HUES6 (cell line): ENCODE results near the gene MFAP5.

Source experiments
- H3K27ac ChIP-seq: 2 replicates; pipeline ENCODE4 v1.7.0; 2013; ENCODE audit warnings: low read depth, mild to moderate bottlenecking, low read length, inconsistent platforms
- H3K27me3 ChIP-seq: 2 replicates; pipeline ENCODE4 v1.6.1; 2013; ENCODE audit warnings: low read length; ENCODE audit not compliant: control insufficient read depth, insufficient read depth
- H3K36me3 ChIP-seq: 2 replicates; pipeline ENCODE4 v1.6.1; 2013; ENCODE audit warnings: low read length; ENCODE audit not compliant: control insufficient read depth, insufficient read depth
- H3K4me1 ChIP-seq: 2 replicates; pipeline ENCODE4 v1.6.1; 2013; ENCODE audit warnings: low read length; ENCODE audit not compliant: control insufficient read depth, insufficient read depth
- H3K4me3 ChIP-seq: 2 replicates; pipeline ENCODE4 v1.5.1; 2013; ENCODE audit warnings: low read depth, low read length
- H3K9ac ChIP-seq: one replicate; pipeline ENCODE4 v1.6.1; 2013; ENCODE audit warnings: mild to moderate bottlenecking, low read length
- H3K9me3 ChIP-seq: 2 replicates; pipeline ENCODE4 v1.6.1; 2013; ENCODE audit warnings: low read depth, low read length; ENCODE audit not compliant: control insufficient read depth, insufficient read depth

The MFAP5 gene

GRCh38 chr12:8695116-8695515, 32.5 kb upstream of the MFAP5 start:
- H3K9me3 ChIP-seq = no peaks in the 10 kb centered on the region
- peaks cover 3% of the 10 kb centered on the region for H3K36me3 ChIP-seq
- H3K4me3 ChIP-seq = no peak overlapping the region
- no peak overlapping the region for H3K9ac ChIP-seq
- no peaks in the 10 kb centered on the region for H3K27me3 ChIP-seq
- H3K27ac ChIP-seq = no peak overlapping the region
- H3K4me1 ChIP-seq = peaks cover 44% of the 10 kb centered on the region

GRCh38 chr12:8692573-8692972, 29.9 kb upstream of the MFAP5 start:
- H3K27ac ChIP-seq = peak overlapping the region; percentile 86
- peaks cover 53% of the 10 kb centered on the region for H3K4me1 ChIP-seq
- no peaks in the 10 kb centered on the region for H3K9me3 ChIP-seq
- H3K27me3 ChIP-seq = no peaks in the 10 kb centered on the region
- H3K36me3 ChIP-seq = no peaks in the 10 kb centered on the region
- H3K9ac ChIP-seq = peak overlapping the region; percentile 49
- peak overlapping the region; percentile 28; the same call in 1 of the 2 replicates for H3K4me3 ChIP-seq

GRCh38 chr12:8689681-8690080, 27.1 kb upstream of the MFAP5 start:
- Histone ChIP-seq H3K9me3 (no peaks in the 10 kb centered on the region), H3K27me3 (no peaks in the 10 kb centered on the region), H3K27ac (no peak overlapping the region), H3K36me3 (no peaks in the 10 kb centered on the region), H3K4me3 (no peak overlapping the region), H3K4me1 (peaks cover 46% of the 10 kb centered on the region), H3K9ac (peak overlapping the region; percentile 21)

GRCh38 chr12:8687846-8688601, 25.4 kb upstream of the MFAP5 start:
- no peak overlapping the region for H3K9ac ChIP-seq
- peaks cover 43% of the 10 kb centered on the region for H3K4me1 ChIP-seq
- H3K27me3 ChIP-seq = no peaks in the 10 kb centered on the region
- H3K27ac ChIP-seq = 0 out of 2 replicates have a peak overlapping the region, but pooled peaks have one; percentile 4
- H3K36me3 ChIP-seq = no peaks in the 10 kb centered on the region
- H3K9me3 ChIP-seq = no peaks in the 10 kb centered on the region
- no peak overlapping the region for H3K4me3 ChIP-seq

- Histone ChIP-seq H3K4me3 (no peak overlapping the region), H3K4me1 (peaks cover 37% of the 10 kb centered on the region), H3K9ac (no peak overlapping the region), H3K27me3 (no peaks in the 10 kb centered on the region), H3K27ac (no peak overlapping the region), H3K36me3 (no peaks in the 10 kb centered on the region), H3K9me3 (no peaks in the 10 kb centered on the region)
Measured at GRCh38 chr12:8685051-8685450, 22.4 kb upstream of the MFAP5 start.

- peak overlapping the region; percentile 45 for H3K4me3 ChIP-seq
Measured at GRCh38 chr12:8681129-8681884, 18.7 kb upstream of the MFAP5 start.

GRCh38 chr12:8680533-8680932, 17.9 kb upstream of the MFAP5 start:
- Histone ChIP-seq H3K27me3 (no peaks in the 10 kb centered on the region), H3K9ac (peak overlapping the region; percentile 76), H3K36me3 (no peaks in the 10 kb centered on the region), H3K4me3 (no peak overlapping the region), H3K9me3 (no peaks in the 10 kb centered on the region), H3K27ac (peak overlapping the region; percentile 71; the same call in 1 of the 2 replicates), H3K4me1 (peaks cover 14% of the 10 kb centered on the region)

More at GRCh38 chr12:8681129-8681884, 18.7 kb upstream of the MFAP5 start:
- H3K4me1 ChIP-seq = peaks cover 14% of the 10 kb centered on the region
- H3K27ac ChIP-seq = peak overlapping the region; percentile 71; the same call in 1 of the 2 replicates
- no peaks in the 10 kb centered on the region for H3K9me3 ChIP-seq
- H3K9ac ChIP-seq = peak overlapping the region; percentile 76
- H3K27me3 ChIP-seq = no peaks in the 10 kb centered on the region
- no peaks in the 10 kb centered on the region for H3K36me3 ChIP-seq

GRCh38 chr12:8678661-8679111, 16.1 kb upstream of the MFAP5 start:
- Histone ChIP-seq H3K9me3 (no peaks in the 10 kb centered on the region), H3K36me3 (no peaks in the 10 kb centered on the region), H3K9ac (no peak overlapping the region), H3K4me1 (peaks cover 14% of the 10 kb centered on the region), H3K4me3 (no peak overlapping the region), H3K27ac (no peak overlapping the region), H3K27me3 (no peaks in the 10 kb centered on the region)

- no peaks in the 10 kb centered on the region for H3K27me3 ChIP-seq
- H3K27ac ChIP-seq = no peak overlapping the region
- H3K9ac ChIP-seq = no peak overlapping the region
Measured at GRCh38 chr12:8677362-8677761, 14.7 kb upstream of the MFAP5 start.

GRCh38 chr12:8676651-8677050, 14.0 kb upstream of the MFAP5 start:
- Histone ChIP-seq H3K4me1 (peaks cover 11% of the 10 kb centered on the region), H3K9me3 (no peaks in the 10 kb centered on the region; the same call in 1 of the 2 replicates), H3K36me3 (no peaks in the 10 kb centered on the region), H3K9ac (no peak overlapping the region), H3K27ac (no peak overlapping the region), H3K27me3 (no peaks in the 10 kb centered on the region), H3K4me3 (no peak overlapping the region)

More at GRCh38 chr12:8677362-8677761, 14.7 kb upstream of the MFAP5 start:
- no peak overlapping the region for H3K4me3 ChIP-seq
- H3K36me3 ChIP-seq = no peaks in the 10 kb centered on the region
- H3K9me3 ChIP-seq = no peaks in the 10 kb centered on the region; the same call in 1 of the 2 replicates
- H3K4me1 ChIP-seq = peaks cover 14% of the 10 kb centered on the region

GRCh38 chr12:8675591-8676036, 13.0 kb upstream of the MFAP5 start:
- Histone ChIP-seq H3K27me3 (no peaks in the 10 kb centered on the region), H3K27ac (no peak overlapping the region), H3K9me3 (no peaks in the 10 kb centered on the region; the same call in 1 of the 2 replicates), H3K4me3 (no peak overlapping the region), H3K4me1 (0 out of 2 replicates have a peak, but pooled peaks cover under 1% of the 10 kb centered on the region), H3K9ac (no peak overlapping the region), H3K36me3 (no peaks in the 10 kb centered on the region)
